Right atrium auricular region (tissue), 2 donors: ENCODE data around the gene DRAM2. TPM values are rescaled to one million over a fixed set of nuclear protein-coding genes. Genes with fewer than 3 reads are reported as not detected.
A peak's percentile ranks its signal among the peaks of the same experiment; 100 is the strongest.

ENCODE experiments used
- DNase-seq: peaks from one replicate; pipeline ENCODE4 v3.0.0-alpha.2; 2019; ENCODE audit warnings: low spot score
- H3K27ac ChIP-seq, 2 donors: fragments of 200-600 bp; sonication (generic); 1 replicate in 1 of 2; 2 replicates in 1 of 2; pipeline ENCODE4 v1.5.1; 2016 to 2019
- H3K27me3 ChIP-seq, 2 donors: fragments of 200-600 bp; sonication (generic); one replicate each; pipeline versions ENCODE4 v1.5.1 to v1.6.0; 2017 to 2019
- H3K36me3 ChIP-seq: fragments of 200-600 bp; sonication (generic); one replicate; pipeline ENCODE4 v1.5.1; 2016
- H3K4me1 ChIP-seq, 2 donors: fragments of 200-600 bp; sonication (generic); one replicate each; pipeline versions ENCODE4 v1.5.1 to v1.6.0; 2017 to 2019
- H3K4me3 ChIP-seq, 2 donors: fragments of 200-600 bp; sonication (generic); 1 replicate in 1 of 2; 2 replicates in 1 of 2; pipeline ENCODE4 v1.5.1; 2017 to 2019; ENCODE audit warnings: mild to moderate bottlenecking in 1 of 2, moderate library complexity in 1 of 2
- H3K9me3 ChIP-seq, 2 donors: fragments of 200-600 bp; sonication (generic); one replicate each; pipeline ENCODE4 v1.5.1; 2019
- total RNA-seq, 2 donors: library from RNA; depleted of rRNA; stranded (reverse); fragments of >200 nt; gene quantifications; one replicate each; pipeline ENCODE4 v1.1.0, GENCODE V29; 2016
- TF ChIP-seq, protein P1 (sequence below), 2 donors: fragments of 200-600 bp; sonication (generic); IDR thresholded peaks; one replicate each; pipeline ENCODE4 v1.5.1; 2019; ENCODE audit warnings: antibody characterized with exemption in 2 of 2

The DRAM2 gene
- 10 to 100 TPM; 33.0 to 56.4 TPM for total RNA-seq

DNA sequence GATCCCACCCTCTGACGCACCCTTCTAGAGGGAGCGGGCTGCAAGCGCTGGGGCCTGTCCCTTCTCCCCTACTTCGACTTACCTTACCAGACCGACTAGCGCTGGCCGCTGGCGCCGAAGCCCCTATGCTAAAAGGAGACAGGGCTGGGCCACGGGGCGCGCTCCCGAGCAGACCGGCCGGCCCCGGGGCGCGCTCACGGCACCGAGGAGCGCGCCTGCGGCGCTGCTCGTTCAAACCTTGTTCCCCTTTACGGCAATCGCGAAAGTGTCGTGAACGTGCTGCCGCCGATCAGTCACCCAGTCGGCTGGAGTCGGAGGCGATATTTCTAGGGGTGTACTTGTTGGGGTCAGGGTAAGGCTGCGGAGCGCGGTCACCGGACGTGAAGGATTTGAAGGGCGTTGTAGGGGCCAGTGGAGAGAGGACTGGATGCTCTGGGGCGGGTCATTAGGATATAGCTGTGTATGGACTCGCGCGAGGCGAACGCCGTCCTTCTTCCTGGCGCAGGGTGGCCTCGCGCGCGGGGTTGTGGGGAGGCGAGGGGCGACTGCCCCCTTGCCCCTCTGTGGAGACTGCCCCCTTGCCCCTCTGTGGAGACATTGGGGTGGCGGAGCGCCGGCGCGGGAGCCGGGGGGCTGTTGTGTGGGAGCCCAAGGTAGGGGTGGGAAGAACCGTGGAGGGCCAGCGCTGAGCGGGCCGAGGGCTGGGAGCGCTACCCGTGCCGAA lies at the start of gene DRAM2, which contains the start of gene CEPT1:
Gene DRAM2 (minus strand): TSS at position 138 of the 724 bp plus-strand sequence. CDS start 8,539 bp downstream, outside the sequence.
Gene CEPT1 (plus strand): TSS at position 268 of the 724 bp plus-strand sequence. CDS start 7,492 bp downstream, outside the sequence.
- Histone ChIP-seq H3K27ac (peak within 1 kb of the TSS; percentile 95 to 96), H3K27me3 (no peaks in the 10 kb centered on the region), H3K36me3 (peaks cover 9% of the 10 kb centered on the region), H3K4me1 (peaks cover 0 to 35% of the 10 kb centered on the region in 2 donors), H3K4me3 (peak within 1 kb of the TSS; percentile 97), H3K9me3 (no peaks in the 10 kb centered on the region)
- peak; percentile 90 for DNase-seq
- TF ChIP-seq, protein P1, sequence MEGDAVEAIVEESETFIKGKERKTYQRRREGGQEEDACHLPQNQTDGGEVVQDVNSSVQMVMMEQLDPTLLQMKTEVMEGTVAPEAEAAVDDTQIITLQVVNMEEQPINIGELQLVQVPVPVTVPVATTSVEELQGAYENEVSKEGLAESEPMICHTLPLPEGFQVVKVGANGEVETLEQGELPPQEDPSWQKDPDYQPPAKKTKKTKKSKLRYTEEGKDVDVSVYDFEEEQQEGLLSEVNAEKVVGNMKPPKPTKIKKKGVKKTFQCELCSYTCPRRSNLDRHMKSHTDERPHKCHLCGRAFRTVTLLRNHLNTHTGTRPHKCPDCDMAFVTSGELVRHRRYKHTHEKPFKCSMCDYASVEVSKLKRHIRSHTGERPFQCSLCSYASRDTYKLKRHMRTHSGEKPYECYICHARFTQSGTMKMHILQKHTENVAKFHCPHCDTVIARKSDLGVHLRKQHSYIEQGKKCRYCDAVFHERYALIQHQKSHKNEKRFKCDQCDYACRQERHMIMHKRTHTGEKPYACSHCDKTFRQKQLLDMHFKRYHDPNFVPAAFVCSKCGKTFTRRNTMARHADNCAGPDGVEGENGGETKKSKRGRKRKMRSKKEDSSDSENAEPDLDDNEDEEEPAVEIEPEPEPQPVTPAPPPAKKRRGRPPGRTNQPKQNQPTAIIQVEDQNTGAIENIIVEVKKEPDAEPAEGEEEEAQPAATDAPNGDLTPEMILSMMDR (IDR thresholded peaks at IDR 0.05), result peak in 1 of 2 donors; percentile 9

DNA sequence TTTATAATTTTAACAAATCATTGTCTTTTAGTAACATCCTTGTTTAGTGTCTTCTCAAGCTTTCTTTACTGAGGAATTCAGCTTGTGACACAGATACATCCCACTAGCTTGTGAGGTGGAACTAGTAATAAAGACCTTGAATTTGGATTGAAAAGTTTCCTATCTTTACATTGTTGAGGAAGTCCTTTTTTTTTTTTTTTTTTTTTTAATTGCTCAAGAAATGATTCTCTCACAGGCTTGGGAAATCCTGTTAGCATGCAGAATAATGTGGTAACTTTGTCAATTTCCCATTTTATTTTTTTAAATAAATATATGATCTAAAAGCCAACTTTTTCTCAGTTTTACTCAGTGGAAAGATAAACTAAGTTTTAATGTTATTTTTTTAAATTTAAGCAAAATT lies 44.8 kb upstream of the DRAM2 start:
- DNase-seq, result no peak
- TF ChIP-seq, protein P1 (IDR thresholded peaks at IDR 0.05), result no peak
- H3K4me1 ChIP-seq, result no peaks in the 10 kb centered on the region
- H3K27me3 ChIP-seq, result no peaks in the 10 kb centered on the region
- peaks cover 50% of the 10 kb centered on the region for H3K36me3 ChIP-seq
- no peak overlapping the region for H3K27ac ChIP-seq
- no peaks in the 10 kb centered on the region for H3K9me3 ChIP-seq
- H3K4me3 ChIP-seq, result no peak overlapping the region

DNA sequence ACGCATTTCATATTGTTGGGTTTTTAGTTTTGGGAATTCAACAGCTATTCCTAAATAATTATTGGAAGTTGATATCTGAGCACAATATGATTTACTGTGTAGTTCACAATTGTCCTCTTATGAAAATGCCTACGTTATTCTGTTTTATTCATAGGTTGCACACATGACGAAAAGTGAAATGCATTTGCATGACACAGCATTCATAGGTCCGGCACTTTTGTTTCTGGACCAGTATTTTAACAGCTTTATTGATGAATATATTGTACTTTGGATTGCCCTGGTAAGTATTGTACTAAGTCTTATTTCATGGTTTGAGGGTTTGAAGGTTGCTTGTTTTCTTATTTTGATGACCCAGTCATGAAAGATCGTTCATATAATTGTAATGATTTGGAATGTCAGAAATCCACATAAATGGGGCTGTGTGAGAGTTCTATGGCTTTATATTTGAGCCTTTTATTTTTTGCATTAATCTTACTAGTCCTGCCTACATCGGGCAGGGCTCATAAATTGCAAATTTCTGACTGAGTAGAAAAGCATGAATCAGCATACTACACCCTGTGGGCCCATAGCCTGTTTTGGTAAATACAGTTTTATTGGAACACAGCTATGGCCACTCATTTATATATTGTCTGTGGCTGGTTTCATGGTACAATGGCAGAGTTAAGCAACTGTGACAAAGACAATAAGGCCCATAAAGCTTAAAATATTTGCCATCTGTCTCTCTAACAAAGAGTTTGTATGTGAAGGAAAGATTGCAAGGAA lies 43.6 kb upstream of the DRAM2 start:
- no peaks in the 10 kb centered on the region for H3K4me1 ChIP-seq
- no peak for DNase-seq

DNA sequence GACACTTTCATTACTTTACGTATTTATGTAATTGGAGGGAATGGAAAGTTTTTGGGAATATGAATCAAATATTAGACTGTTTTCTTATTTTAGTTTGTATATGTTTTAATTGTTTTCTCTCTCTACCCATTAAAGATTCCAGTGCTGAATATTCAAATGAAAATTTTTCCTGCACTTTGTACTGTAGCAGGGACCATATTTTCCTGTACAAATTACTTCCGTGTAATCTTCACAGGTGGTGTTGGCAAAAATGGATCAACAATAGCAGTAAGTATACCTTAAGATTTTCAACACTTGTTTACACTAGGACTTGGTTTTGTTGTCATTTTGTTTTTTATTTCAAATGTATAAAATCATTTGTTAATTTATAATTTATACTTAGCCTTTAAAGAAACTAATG lies 42.2 kb upstream of the DRAM2 start:
- no peak overlapping the region for H3K27ac ChIP-seq
- peaks cover 43% of the 10 kb centered on the region for H3K36me3 ChIP-seq
- no peaks in the 10 kb centered on the region for H3K27me3 ChIP-seq
- TF ChIP-seq, protein P1 (IDR thresholded peaks at IDR 0.05), result no peak
- no peak overlapping the region for H3K4me3 ChIP-seq
- DNase-seq, result no peak
- H3K9me3 ChIP-seq, result no peaks in the 10 kb centered on the region
- H3K4me1 ChIP-seq, result no peaks in the 10 kb centered on the region

More for the DNA sequence above, 43.6 kb upstream of the DRAM2 start:
- Histone ChIP-seq H3K4me3 (no peak overlapping the region), H3K27me3 (no peaks in the 10 kb centered on the region), H3K27ac (no peak overlapping the region), H3K9me3 (no peaks in the 10 kb centered on the region), H3K36me3 (peaks cover 55% of the 10 kb centered on the region)
- TF ChIP-seq, protein P1 (IDR thresholded peaks at IDR 0.05), result no peak

DNA sequence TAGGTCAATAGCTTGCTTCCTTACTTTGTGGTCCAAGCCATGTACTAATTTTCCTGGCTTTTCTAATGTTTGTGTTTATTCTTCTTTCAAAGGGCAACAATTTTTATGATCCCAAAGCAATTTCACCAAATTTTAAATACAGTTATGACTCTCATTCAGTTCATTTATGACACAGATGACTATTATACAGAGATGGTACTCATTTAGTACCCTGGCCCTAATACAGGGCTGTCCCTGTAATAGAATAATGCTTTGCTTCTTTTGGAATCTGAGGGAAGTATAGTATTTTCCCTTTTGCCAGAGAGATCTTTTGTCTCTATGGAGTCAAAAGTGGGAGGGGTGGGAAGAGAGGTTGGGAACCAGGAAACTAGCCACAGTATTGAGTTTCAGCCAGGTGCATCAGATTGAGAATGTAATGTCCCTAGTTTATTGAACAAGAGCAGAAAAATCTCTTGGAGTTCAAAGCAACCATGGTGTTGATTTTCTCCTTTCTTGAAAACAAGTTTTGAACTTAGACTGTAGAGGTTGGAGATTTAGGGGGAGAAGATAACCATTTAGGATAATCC lies 40.2 kb upstream of the DRAM2 start:
- Histone ChIP-seq H3K4me3 (no peak overlapping the region), H3K27me3 (no peaks in the 10 kb centered on the region), H3K9me3 (no peaks in the 10 kb centered on the region), H3K4me1 (no peaks in the 10 kb centered on the region), H3K27ac (no peak overlapping the region), H3K36me3 (peaks cover 46% of the 10 kb centered on the region)
- DNase-seq, result no peak
- TF ChIP-seq, protein P1 (IDR thresholded peaks at IDR 0.05), result no peak
